Measurements from ENCODE around the gene ABHD6. TPM values are rescaled to one million over a fixed set of nuclear protein-coding genes. Genes with fewer than 3 reads are reported as not detected.
"Not testable (repeated sequence)": the region's sequence is repeated elsewhere in the genome, so short reads cannot be mapped to it uniquely, and the experiment has no call there.

The ABHD6 gene
- total and polyA plus RNA-seq, 9 donors = 3.2 to 7.1 (median 4.5) TPM

GRCh38 chr3:58270485-58270884, 32.9 kb downstream of the ABHD6 start:
- WGBS (ENCODE audit: insufficient coverage) = 100% methylated on average over 2 of the region's 2 CpGs
- no peaks in the 10 kb centered on the region for H3K4me1 ChIP-seq (ENCODE audit: control insufficient read depth, insufficient read depth, low read length)
- H3K27ac ChIP-seq (ENCODE audit: low read length) = no peak overlapping the region
- no peaks in the 10 kb centered on the region for H3K9me3 ChIP-seq (replicated peaks; ENCODE audit: control insufficient read depth, low read depth, low read length)
- no peaks in the 10 kb centered on the region for H3K27me3 ChIP-seq (ENCODE audit: control insufficient read depth, insufficient read depth, low read length)
- DNase-seq = no peak
- no peak overlapping the region for H3K4me3 ChIP-seq (ENCODE audit: low read length)
- peaks cover 7% of the 10 kb centered on the region for H3K36me3 ChIP-seq (ENCODE audit: control insufficient read depth, insufficient read depth, low read length)

GRCh38 chr3:58271901-58272501, 34.4 kb downstream of the ABHD6 start:
- DNase-seq = no peak
- H3K4me3 ChIP-seq (ENCODE audit: low read length) = no peak overlapping the region
- no peaks in the 10 kb centered on the region for H3K4me1 ChIP-seq (ENCODE audit: control insufficient read depth, insufficient read depth, low read length)
- WGBS (ENCODE audit: insufficient coverage) = 100% methylated on average over 1 of the region's 7 CpGs
- H3K27ac ChIP-seq (ENCODE audit: low read length) = no peak overlapping the region
- peaks cover 10% of the 10 kb centered on the region for H3K36me3 ChIP-seq (ENCODE audit: control insufficient read depth, insufficient read depth, low read length)
- no peaks in the 10 kb centered on the region for H3K9me3 ChIP-seq (replicated peaks; ENCODE audit: control insufficient read depth, low read depth, low read length)
- no peaks in the 10 kb centered on the region for H3K27me3 ChIP-seq (ENCODE audit: control insufficient read depth, insufficient read depth, low read length)

- H3K4me3 ChIP-seq (ENCODE audit: low read length) = no peak overlapping the region
- no CpG with 5 or more reads among the region's 3 CpGs for WGBS (ENCODE audit: insufficient coverage)
- no peaks in the 10 kb centered on the region for H3K27me3 ChIP-seq (ENCODE audit: control insufficient read depth, insufficient read depth, low read length)
- no peak for DNase-seq
- no peaks in the 10 kb centered on the region for H3K4me1 ChIP-seq (ENCODE audit: control insufficient read depth, insufficient read depth, low read length)
- H3K36me3 ChIP-seq (ENCODE audit: control insufficient read depth, insufficient read depth, low read length) = peaks cover 10% of the 10 kb centered on the region
- no peaks in the 10 kb centered on the region for H3K9me3 ChIP-seq (replicated peaks; ENCODE audit: control insufficient read depth, low read depth, low read length)
- no peak overlapping the region for H3K27ac ChIP-seq (ENCODE audit: low read length)
These were observed 35.3 kb downstream of the ABHD6 start for GRCh38 chr3:58272891-58273290.

- WGBS (ENCODE audit: insufficient coverage) = no CpG with 5 or more reads among the region's 3 CpGs
- DNase-seq = not testable (repeated sequence)
These were observed 35.8 kb downstream of the ABHD6 start for GRCh38 chr3:58273362-58273761.

GRCh38 chr3:58274027-58274614, 36.5 kb downstream of the ABHD6 start:
- Histone ChIP-seq H3K27ac (ENCODE audit: low read length) (no peak overlapping the region), H3K4me1 (ENCODE audit: control insufficient read depth, insufficient read depth, low read length) (no peaks in the 10 kb centered on the region), H3K4me3 (ENCODE audit: low read length) (no peak overlapping the region), H3K9me3 (replicated peaks; ENCODE audit: control insufficient read depth, low read depth, low read length) (no peaks in the 10 kb centered on the region), H3K27me3 (ENCODE audit: control insufficient read depth, insufficient read depth, low read length) (no peaks in the 10 kb centered on the region), H3K36me3 (ENCODE audit: control insufficient read depth, insufficient read depth, low read length) (peaks cover 8% of the 10 kb centered on the region)
- DNase-seq = no peak
- 58% methylated on average over 3 of the region's 3 CpGs for WGBS (ENCODE audit: insufficient coverage)

More at GRCh38 chr3:58273362-58273761, 35.8 kb downstream of the ABHD6 start:
- H3K4me1 ChIP-seq (ENCODE audit: control insufficient read depth, insufficient read depth, low read length); H3K27ac ChIP-seq (ENCODE audit: low read length); H3K4me3 ChIP-seq (ENCODE audit: low read length); H3K27me3 ChIP-seq (ENCODE audit: control insufficient read depth, insufficient read depth, low read length); H3K36me3 ChIP-seq (ENCODE audit: control insufficient read depth, insufficient read depth, low read length); H3K9me3 ChIP-seq (replicated peaks; ENCODE audit: control insufficient read depth, low read depth, low read length): not testable (repeated sequence)

- no peak overlapping the region for H3K27ac ChIP-seq (ENCODE audit: low read length)
- DNase-seq = no peak
- no peaks in the 10 kb centered on the region for H3K27me3 ChIP-seq (ENCODE audit: control insufficient read depth, insufficient read depth, low read length)
- WGBS (ENCODE audit: insufficient coverage) = 81% methylated on average over 7 of the region's 7 CpGs
- peaks cover 4% of the 10 kb centered on the region for H3K4me1 ChIP-seq (ENCODE audit: control insufficient read depth, insufficient read depth, low read length)
- no peaks in the 10 kb centered on the region for H3K9me3 ChIP-seq (replicated peaks; ENCODE audit: control insufficient read depth, low read depth, low read length)
- no peak overlapping the region for H3K4me3 ChIP-seq (ENCODE audit: low read length)
- H3K36me3 ChIP-seq (ENCODE audit: control insufficient read depth, insufficient read depth, low read length) = peaks cover 9% of the 10 kb centered on the region
These were observed 43.5 kb downstream of the ABHD6 start for GRCh38 chr3:58281069-58281468.

- no peaks in the 10 kb centered on the region for H3K27me3 ChIP-seq (ENCODE audit: control insufficient read depth, insufficient read depth, low read length)
- no peak overlapping the region for H3K4me3 ChIP-seq (ENCODE audit: low read length)
- WGBS (ENCODE audit: insufficient coverage) = 67% methylated on average over 3 of the region's 7 CpGs
- peaks cover 21% of the 10 kb centered on the region for H3K4me1 ChIP-seq (ENCODE audit: control insufficient read depth, insufficient read depth, low read length)
- no peak for DNase-seq
- H3K36me3 ChIP-seq (ENCODE audit: control insufficient read depth, insufficient read depth, low read length) = peaks cover 9% of the 10 kb centered on the region
- no peaks in the 10 kb centered on the region for H3K9me3 ChIP-seq (replicated peaks; ENCODE audit: control insufficient read depth, low read depth, low read length)
- no peak overlapping the region for H3K27ac ChIP-seq (ENCODE audit: low read length)
These were observed 47.7 kb downstream of the ABHD6 start for GRCh38 chr3:58285334-58285733.

- H3K9me3 ChIP-seq (replicated peaks; ENCODE audit: control insufficient read depth, low read depth, low read length) = no peaks in the 10 kb centered on the region
- no peak for DNase-seq
- whole genome bisulfite sequencing (ENCODE audit: insufficient coverage) = 85% methylated on average over 6 of the region's 6 CpGs
- no peak overlapping the region for H3K4me3 ChIP-seq (ENCODE audit: low read length)
- H3K36me3 ChIP-seq (ENCODE audit: control insufficient read depth, insufficient read depth, low read length) = peaks cover 9% of the 10 kb centered on the region
- H3K4me1 ChIP-seq (ENCODE audit: control insufficient read depth, insufficient read depth, low read length) = peaks cover 21% of the 10 kb centered on the region
- H3K27ac ChIP-seq (ENCODE audit: low read length) = peak overlapping the region; percentile 51
- H3K27me3 ChIP-seq (ENCODE audit: control insufficient read depth, insufficient read depth, low read length) = no peaks in the 10 kb centered on the region
These were observed 49.8 kb downstream of the ABHD6 start for GRCh38 chr3:58287354-58287753.

GRCh38 chr3:58288011-58288728, 50.6 kb downstream of the ABHD6 start:
- no peaks in the 10 kb centered on the region for H3K9me3 ChIP-seq (replicated peaks; ENCODE audit: control insufficient read depth, low read depth, low read length)
- H3K27me3 ChIP-seq (ENCODE audit: control insufficient read depth, insufficient read depth, low read length) = no peaks in the 10 kb centered on the region
- 60% methylated on average over 2 of the region's 4 CpGs for WGBS (ENCODE audit: insufficient coverage)
- peak overlapping the region; percentile 51 for H3K27ac ChIP-seq (ENCODE audit: low read length)
- peaks cover 4% of the 10 kb centered on the region for H3K36me3 ChIP-seq (ENCODE audit: control insufficient read depth, insufficient read depth, low read length)
- H3K4me1 ChIP-seq (ENCODE audit: control insufficient read depth, insufficient read depth, low read length) = peaks cover 21% of the 10 kb centered on the region
- peak; percentile 81 for DNase-seq
- H3K4me3 ChIP-seq (ENCODE audit: low read length) = no peak overlapping the region

GRCh38 chr3:58288964-58289613, 51.5 kb downstream of the ABHD6 start:
- not testable (repeated sequence) for DNase-seq; H3K36me3 ChIP-seq (ENCODE audit: control insufficient read depth, insufficient read depth, low read length); H3K27ac ChIP-seq (ENCODE audit: low read length); H3K9me3 ChIP-seq (replicated peaks; ENCODE audit: control insufficient read depth, low read depth, low read length); H3K4me3 ChIP-seq (ENCODE audit: low read length); H3K27me3 ChIP-seq (ENCODE audit: control insufficient read depth, insufficient read depth, low read length)
- peaks cover 22% of the 10 kb centered on the region for H3K4me1 ChIP-seq (ENCODE audit: control insufficient read depth, insufficient read depth, low read length)
- no CpG with 5 or more reads among the region's 4 CpGs for whole genome bisulfite sequencing (ENCODE audit: insufficient coverage)

Measured in muscle of leg (tissue), 11 donors.